ENCODE results near the gene VMP1.
A peak's percentile ranks its signal among the peaks of the same experiment; 100 is the strongest.
"Not testable (repeated sequence)": the region's sequence is repeated elsewhere in the genome, so short reads cannot be mapped to it uniquely, and the experiment has no call there.

The VMP1 gene

DNA sequence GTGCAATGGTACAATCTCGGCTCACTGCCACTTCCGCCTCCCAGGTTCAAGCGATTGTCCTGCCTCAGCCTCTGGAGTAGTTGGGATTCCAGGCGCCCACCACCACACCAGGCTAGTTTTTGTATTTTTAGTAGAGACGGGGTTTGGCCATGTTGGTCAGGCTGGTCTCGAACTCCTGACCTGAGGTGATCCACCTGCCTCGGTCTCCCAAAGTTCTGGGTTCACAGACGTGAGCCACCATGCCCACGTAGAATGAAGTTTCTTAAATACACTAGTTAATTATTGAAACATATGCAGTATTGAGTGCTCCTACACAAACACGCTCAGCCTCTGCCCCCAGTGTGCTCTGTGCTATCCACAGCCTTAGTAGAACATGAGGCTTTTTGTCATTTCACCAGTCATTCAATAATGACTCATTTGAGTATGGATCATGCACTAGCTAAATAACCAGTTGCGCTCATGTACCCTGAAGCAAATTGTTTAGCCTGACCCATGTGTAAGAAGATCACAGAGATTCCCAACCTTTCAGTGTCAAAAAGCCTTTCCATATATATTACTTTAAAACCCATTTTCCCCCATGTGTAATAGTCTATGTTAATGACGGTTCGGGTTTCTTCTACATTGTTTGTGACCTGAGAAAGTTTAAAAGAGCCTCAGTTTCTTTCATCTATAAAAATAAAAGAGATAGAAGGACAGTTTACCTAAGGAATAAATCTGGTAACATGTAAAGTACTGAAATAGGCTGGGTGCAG is 135.6 kb downstream of the VMP1 start:
- DNase-seq, result no peak

DNA sequence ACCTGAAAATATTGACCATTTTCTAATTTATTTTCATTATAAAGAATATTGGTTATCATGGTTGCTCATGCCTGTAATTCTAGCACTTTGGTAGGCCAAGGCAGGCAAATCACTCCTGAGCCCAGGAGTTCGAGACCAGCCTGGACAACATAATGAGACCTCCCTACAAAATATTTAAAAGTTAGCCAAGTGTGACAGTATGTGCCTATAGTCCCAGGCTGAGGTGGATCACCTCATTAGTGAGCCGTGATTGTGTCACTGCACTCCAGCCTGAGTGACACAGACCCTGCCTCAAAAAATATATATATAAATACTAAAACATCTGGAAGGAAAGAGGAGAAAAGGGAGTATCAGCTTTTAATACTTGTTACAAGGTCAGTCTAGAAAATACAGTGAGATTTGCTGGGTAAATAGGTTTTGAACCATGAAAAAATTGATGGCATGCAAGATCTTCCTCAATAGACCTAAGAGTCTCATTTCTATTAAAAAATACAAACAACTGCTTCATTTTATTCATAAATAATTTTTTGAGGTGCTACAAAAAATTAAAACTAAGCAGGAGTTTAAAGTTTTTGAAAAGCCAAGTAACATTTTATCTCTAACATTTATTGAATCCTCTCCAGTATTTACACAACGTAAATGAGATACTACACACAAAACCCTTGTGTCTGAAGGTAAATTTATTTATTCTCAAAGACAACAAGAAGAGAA is 137.6 kb downstream of the VMP1 start:
- DNase-seq, result no peak

DNA sequence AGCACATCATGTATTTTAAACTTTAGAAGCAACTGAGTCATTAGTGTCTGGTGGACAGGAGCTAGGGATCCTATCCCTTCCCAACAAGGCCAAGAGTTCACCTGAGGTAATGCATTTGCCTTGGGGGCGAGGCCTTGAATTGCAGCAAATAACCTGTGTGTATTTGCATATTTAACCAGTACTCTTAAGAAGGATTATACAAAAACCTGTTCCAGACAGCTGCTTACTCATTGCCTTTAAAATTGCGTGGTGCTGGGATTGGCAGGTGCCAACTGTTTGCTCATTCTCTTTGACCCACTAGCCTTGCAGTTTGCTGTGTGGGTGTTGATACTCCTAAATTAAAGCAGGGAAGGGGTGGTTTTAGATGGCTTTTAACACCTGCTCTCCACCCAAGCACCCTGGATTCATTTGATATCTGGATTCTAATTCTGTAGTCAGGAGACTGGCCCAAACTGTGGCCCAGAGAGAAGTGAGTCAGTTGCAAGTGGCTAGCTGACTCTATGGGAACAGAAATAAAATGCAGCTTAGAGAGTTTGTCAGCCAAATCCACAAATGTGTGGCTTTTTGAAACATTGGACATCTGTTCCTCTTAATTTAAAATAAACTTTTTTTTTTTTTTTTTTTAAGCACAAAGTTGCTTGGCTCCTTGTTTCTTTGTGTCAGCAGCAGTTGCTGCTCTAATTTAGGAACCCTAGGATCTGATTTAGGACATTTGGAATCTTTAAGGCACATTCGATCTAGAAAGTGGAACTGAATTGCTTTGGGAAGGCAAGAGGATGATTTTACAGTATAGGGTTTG is 138.3 kb downstream of the VMP1 start:
- peak; percentile 51 for DNase-seq

GRCh38 chr17:59846394-59847165 is 139.1 kb downstream of the VMP1 start:
- DNase-seq, result no peak

- DNase-seq, result no peak
These were observed 140.9 kb downstream of the VMP1 start for GRCh38 chr17:59848385-59848668.

DNA sequence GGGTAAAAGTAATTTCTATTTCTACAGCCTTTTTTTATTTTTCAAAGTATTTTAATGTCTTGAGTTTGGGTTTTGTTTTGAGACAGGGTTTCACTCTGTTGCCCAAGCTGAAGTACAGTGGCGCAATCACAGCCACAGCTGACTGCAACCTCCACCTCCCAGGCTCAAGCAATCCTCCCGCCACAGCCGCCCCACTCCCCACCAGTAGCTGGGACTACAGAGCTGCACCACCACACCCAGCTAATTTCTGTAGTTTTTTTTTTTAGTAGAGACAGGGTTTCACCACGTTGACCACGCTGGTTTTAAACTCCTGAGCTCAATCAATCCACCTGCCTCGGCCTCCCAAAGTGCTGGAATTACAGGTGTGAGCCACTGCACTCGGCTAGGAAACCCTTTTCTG is 141.3 kb downstream of the VMP1 start:
- no peak for DNase-seq

- not testable (repeated sequence) for DNase-seq
These were observed 142.9 kb downstream of the VMP1 start for GRCh38 chr17:59850311-59850710.

- no peak for DNase-seq
These were observed 144.3 kb downstream of the VMP1 start for GRCh38 chr17:59851439-59852375.

DNA sequence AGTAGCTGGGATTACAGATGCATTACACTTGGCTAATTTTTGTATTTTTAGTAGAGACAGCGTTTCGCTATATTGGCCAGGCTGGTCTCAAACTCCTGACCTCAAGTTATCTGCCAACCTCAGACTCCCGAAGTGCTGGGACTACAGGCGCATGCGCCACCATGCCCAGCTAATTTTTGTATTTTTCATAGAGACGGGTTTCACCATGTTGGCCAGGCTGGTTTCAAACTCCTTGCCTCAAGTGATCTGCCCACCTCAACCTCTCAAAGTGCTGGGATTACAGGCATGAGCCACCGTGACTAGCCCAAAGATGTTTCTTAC is 145.4 kb downstream of the VMP1 start:
- not testable (repeated sequence) for DNase-seq

GRCh38 chr17:59853168-59853918 is 145.9 kb downstream of the VMP1 start:
- peak; percentile 73 for DNase-seq

DNA sequence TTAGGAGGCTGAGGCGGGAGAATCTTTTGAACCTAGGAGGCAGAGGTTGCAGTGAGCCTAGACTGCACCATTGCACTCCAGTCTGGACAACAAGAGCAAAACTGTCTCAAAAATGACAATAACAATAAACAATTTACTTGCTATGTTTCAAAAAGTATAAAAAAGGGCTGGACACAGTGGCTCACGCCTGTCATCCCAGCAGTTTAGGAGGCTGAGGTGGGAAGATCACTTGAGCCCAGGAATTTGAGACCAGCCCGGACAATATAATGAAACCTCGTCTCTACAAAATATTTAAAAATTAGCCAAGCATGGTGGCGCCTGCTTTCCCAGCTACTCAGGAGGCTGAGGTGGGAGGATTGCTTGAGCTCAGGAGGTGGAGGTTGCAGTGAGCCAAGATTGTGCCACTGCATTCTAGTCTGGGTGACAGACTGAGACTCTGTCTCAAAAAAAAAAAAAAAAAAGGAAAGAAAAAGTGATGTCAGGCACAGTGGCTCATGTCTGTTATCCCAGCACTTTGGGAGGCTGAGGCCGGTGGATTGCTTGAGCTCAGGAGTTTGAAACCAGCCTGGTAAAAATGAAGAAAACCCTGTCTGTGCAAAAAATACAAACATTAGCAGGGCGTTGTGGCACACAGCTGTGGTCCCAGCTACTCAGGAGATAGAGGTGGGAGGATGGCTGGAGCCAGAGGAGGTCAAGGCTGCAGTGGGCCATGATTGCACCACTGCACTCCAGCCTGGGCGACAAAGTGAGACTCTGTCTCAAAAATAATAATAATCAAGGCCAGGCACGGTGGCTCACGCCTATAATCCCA is 146.7 kb downstream of the VMP1 start:
- not testable (repeated sequence) for DNase-seq

DNA sequence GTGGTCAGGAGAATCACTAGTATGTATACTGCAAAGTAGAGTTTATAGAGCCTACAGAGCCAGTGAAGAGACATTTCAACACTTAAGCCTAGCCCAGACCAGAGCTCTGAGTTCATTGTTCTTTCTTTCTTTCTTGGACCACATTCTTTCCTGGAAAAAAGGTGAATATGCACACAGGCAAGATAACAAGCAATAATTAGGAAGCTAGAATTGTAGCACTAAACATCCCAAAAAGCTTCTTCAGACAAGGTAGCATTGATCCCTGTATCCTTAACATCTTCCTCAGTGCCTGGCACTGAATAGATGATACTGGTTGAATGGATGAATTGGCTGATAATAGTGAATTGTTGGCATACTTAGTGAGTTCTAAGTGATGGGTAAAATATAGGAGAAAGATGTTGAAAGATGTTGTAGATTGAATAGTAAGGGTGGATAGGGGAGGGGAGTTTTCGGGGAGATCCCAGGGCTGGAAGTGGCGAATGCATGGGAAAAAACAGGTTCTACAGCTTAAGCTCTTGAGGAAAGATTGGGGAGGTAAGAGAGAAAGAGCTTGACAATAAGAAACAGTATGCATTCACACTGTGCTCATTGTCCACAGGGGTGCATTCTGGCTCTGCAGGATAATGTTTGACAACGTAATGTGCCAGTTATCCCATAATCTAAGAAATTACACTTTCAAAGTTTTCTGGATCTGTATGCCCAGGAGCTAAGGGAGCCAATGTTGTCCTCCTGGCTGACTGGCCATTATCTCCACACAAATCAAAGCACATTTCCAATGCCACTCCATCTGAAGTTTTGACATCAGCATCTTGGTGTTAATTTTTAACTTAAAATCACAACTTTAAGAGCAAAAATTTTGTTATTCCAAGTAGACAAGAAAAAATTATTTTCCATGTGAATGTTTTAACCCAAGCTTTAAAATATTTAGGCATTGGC is 149.7 kb downstream of the VMP1 start:
- no peak for DNase-seq

- no peak for DNase-seq
These were observed 150.8 kb downstream of the VMP1 start for GRCh38 chr17:59858167-59858816.

GRCh38 chr17:59858932-59859331 is 151.5 kb downstream of the VMP1 start:
- DNase-seq, result no peak

GRCh38 chr17:59859444-59860025 is 152.1 kb downstream of the VMP1 start:
- DNase-seq, result no peak

- DNase-seq, result no peak
These were observed 156.2 kb downstream of the VMP1 start for GRCh38 chr17:59863616-59864015.

- no peak for DNase-seq
These were observed 162.4 kb downstream of the VMP1 start for GRCh38 chr17:59869941-59870218.

DNA sequence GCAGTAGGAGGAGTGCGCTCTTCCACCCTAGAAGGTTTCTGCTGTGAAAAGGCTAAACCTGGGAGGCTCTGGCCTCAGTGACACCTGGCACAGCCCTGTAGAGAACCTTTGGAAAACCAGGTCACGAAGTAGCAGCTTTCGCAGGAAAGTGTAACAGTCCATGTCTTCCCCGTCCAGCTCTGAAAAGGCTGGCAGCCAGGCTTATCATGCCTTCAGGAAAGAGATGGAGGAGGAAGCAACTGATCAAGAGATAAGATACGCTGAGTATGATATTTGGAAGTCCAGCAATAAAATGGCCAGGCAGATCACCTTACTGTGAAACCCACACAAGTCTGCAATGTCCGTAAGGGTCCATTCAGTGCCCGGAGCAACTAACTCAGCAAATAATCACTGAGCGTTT is 163.0 kb downstream of the VMP1 start:
- DNase-seq, result no peak

GRCh38 chr17:59872351-59872750 is 164.9 kb downstream of the VMP1 start:
- no peak for DNase-seq

All from COR-L47 (cell line).